PFSK-1 (cell line): ENCODE data around the gene APOL5.

Experiments
- FOXP2 ChIP-seq: optimal IDR thresholded peaks from 2 replicates; pipeline ENCODE3; 2011; ENCODE audit warnings: borderline replicate concordance, control low read depth, inconsistent platforms; ENCODE audit not compliant: insufficient read depth; ENCODE audit errors: extremely low read length, extremely low read depth
- POLR2AphosphoS5 ChIP-seq: IDR thresholded peaks from 2 replicates; pipeline ENCODE4 v1.6.1; 2012; ENCODE audit warnings: low read depth, mild to moderate bottlenecking, control low read depth, low read length, moderate library complexity
- SIN3A ChIP-seq: IDR thresholded peaks from 2 replicates; pipeline ENCODE4 v1.6.1; 2012; ENCODE audit warnings: mild to moderate bottlenecking, low read length, moderate library complexity, borderline replicate concordance; ENCODE audit not compliant: insufficient read depth
- TAF1 ChIP-seq: IDR thresholded peaks from 2 replicates; pipeline ENCODE4 v1.6.1; 2012; ENCODE audit warnings: low read length, control low read depth, borderline replicate concordance; ENCODE audit not compliant: insufficient read depth
- TF ChIP-seq, protein P1 (sequence below), 2 experiments: IDR thresholded peaks; 2 replicates each; pipeline versions ENCODE4 v1.6.1 to v1.8.0; 2011 to 2012; ENCODE audit warnings: low read depth in 2 of 2, low read length in 2 of 2, control low read depth in 1 of 2, inconsistent platforms in 1 of 2, mild to moderate bottlenecking in 1 of 2, moderate library complexity in 1 of 2; ENCODE audit not compliant: insufficient read depth in 1 of 2

DNA sequence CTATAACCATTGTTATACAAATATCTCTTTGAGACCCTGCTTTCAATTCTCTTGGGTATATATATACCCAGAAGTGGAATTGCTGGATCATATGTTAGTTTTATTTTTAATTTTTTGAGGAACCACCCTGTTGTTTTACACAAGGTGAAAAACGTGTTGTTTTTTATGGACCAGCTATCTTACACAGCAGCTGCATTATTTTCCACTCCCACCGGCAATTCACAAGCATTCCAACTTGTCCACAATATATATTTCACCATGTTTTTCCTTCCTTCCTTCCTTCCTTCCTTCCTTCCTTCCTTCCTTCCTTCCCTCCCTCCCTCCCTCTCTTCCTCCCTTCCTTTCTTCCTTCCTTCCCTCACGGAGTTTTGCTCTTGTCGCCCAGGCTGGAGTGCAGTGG is 6.3 kb upstream of the APOL5 start:
- TF ChIP-seq POLR2AphosphoS5: no peak
- TF ChIP-seq TAF1: no peak
- TF ChIP-seq, protein P1, sequence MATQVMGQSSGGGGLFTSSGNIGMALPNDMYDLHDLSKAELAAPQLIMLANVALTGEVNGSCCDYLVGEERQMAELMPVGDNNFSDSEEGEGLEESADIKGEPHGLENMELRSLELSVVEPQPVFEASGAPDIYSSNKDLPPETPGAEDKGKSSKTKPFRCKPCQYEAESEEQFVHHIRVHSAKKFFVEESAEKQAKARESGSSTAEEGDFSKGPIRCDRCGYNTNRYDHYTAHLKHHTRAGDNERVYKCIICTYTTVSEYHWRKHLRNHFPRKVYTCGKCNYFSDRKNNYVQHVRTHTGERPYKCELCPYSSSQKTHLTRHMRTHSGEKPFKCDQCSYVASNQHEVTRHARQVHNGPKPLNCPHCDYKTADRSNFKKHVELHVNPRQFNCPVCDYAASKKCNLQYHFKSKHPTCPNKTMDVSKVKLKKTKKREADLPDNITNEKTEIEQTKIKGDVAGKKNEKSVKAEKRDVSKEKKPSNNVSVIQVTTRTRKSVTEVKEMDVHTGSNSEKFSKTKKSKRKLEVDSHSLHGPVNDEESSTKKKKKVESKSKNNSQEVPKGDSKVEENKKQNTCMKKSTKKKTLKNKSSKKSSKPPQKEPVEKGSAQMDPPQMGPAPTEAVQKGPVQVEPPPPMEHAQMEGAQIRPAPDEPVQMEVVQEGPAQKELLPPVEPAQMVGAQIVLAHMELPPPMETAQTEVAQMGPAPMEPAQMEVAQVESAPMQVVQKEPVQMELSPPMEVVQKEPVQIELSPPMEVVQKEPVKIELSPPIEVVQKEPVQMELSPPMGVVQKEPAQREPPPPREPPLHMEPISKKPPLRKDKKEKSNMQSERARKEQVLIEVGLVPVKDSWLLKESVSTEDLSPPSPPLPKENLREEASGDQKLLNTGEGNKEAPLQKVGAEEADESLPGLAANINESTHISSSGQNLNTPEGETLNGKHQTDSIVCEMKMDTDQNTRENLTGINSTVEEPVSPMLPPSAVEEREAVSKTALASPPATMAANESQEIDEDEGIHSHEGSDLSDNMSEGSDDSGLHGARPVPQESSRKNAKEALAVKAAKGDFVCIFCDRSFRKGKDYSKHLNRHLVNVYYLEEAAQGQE (IDR thresholded peaks at IDR 0.05; ENCODE audit: insufficient read depth in 1 of 2, low read depth in 2 of 2, low read length in 2 of 2): no peak
- TF ChIP-seq SIN3A: no peak
- TF ChIP-seq FOXP2: no peak
